GM21390 (cell line): ENCODE data around the gene COBL.
"Not testable (repeated sequence)": the region's sequence is repeated elsewhere in the genome, so short reads cannot be mapped to it uniquely, and the experiment has no call there.

ENCODE experiments used
- ATAC-seq: cut with Tn5 transposase; IDR thresholded peaks from one replicate; pipeline ENCODE4 v1.9.1; 2021; ENCODE audit not compliant: unreplicated experiment

COBL gene

GRCh38 chr7:51012569-51013217 is 303.9 kb downstream of the COBL start:
- ATAC-seq, result no peak

GRCh38 chr7:51011710-51012350 is 304.8 kb downstream of the COBL start:
- ATAC-seq, result no peak

- no peak for ATAC-seq
Observed at GRCh38 chr7:51010534-51010933, 306.1 kb downstream of the COBL start.

- ATAC-seq, result no peak
Observed at GRCh38 chr7:51009716-51010496, 306.7 kb downstream of the COBL start.

GRCh38 chr7:51007551-51008505 is 308.8 kb downstream of the COBL start:
- ATAC-seq, result no peak

- ATAC-seq, result no peak
Observed at GRCh38 chr7:51006483-51007235, 309.9 kb downstream of the COBL start.

- no peak for ATAC-seq
Observed at GRCh38 chr7:51005074-51005473, 311.5 kb downstream of the COBL start.

- no peak for ATAC-seq
Observed at GRCh38 chr7:51000956-51001355, 315.7 kb downstream of the COBL start.

GRCh38 chr7:50994753-50995319 is 321.8 kb downstream of the COBL start:
- ATAC-seq, result no peak

GRCh38 chr7:50990214-50990613 is 326.4 kb downstream of the COBL start:
- not testable (repeated sequence) for ATAC-seq

- no peak for ATAC-seq
Observed at GRCh38 chr7:50988988-50989387, 327.6 kb downstream of the COBL start.

GRCh38 chr7:50988465-50988864 is 328.1 kb downstream of the COBL start:
- no peak for ATAC-seq

GRCh38 chr7:50985096-50985495 is 331.5 kb downstream of the COBL start:
- no peak for ATAC-seq

- ATAC-seq, result no peak
Observed at GRCh38 chr7:50983850-50984249, 332.8 kb downstream of the COBL start.

- no peak for ATAC-seq
Observed at GRCh38 chr7:50982626-50983025, 334.0 kb downstream of the COBL start.

GRCh38 chr7:50981743-50982142 is 334.9 kb downstream of the COBL start:
- ATAC-seq, result no peak

GRCh38 chr7:50980411-50980810 is 336.2 kb downstream of the COBL start:
- no peak for ATAC-seq

- no peak for ATAC-seq
Observed at GRCh38 chr7:50978633-50979215, 337.9 kb downstream of the COBL start.

- ATAC-seq, result no peak
Observed at GRCh38 chr7:50977421-50977820, 339.2 kb downstream of the COBL start.

GRCh38 chr7:50976064-50976463 is 340.5 kb downstream of the COBL start:
- no peak for ATAC-seq
